GM12878 (cell line): ENCODE data around the gene STK33. TPM values are rescaled to one million over a fixed set of nuclear protein-coding genes. Genes with fewer than 3 reads are reported as not detected.

Source experiments
- ATAC-seq: fragments of 200-7000 bp; cut with Tn5 transposase; 3 replicates; pipeline ENCODE4 v1.9.1; 2020; ENCODE audit warnings: mild to moderate bottlenecking, moderate library complexity
- BruUV-seq: library from RNA; stranded (reverse); fragments of 400-500 nt; replicated peaks from 2 replicates; lab custom pipeline; 2021; lab: Mats Ljungman, UMichigan
- CTCF ChIA-PET: fragments of 300-600 bp; sonication (Branson Sonifier 250); formaldehyde crosslinking; extraction: SDS; loops from one replicate; lab custom pipeline; 2021; ENCODE audit warnings: inconsistent platforms; lab: Yijun Ruan, JAX
- POLR2A ChIA-PET: fragments of 350-600 bp; formaldehyde crosslinking; extraction: SDS; loops from one replicate; lab custom pipeline; 2021; ENCODE audit warnings: inconsistent platforms; lab: Charles Lee
- RAD21 ChIA-PET: fragments of 300-600 bp; sonication (Branson Sonifier 250); formaldehyde crosslinking; loops from one replicate; lab custom pipeline; 2023; ENCODE audit warnings: antibody characterized with exemption; ENCODE audit not compliant: unreplicated experiment; lab: Charles Lee
- SMC1A ChIA-PET: fragments of 300-600 bp; sonication (Branson Sonifier 250); formaldehyde crosslinking; loops from one replicate; lab custom pipeline; 2023; ENCODE audit not compliant: unreplicated experiment, uncharacterized antibody; lab: Charles Lee
- DNase-seq: peaks from one replicate; pipeline ENCODE4 v3.0.0-alpha.2; 2011; ENCODE audit warnings: low read depth, low spot score
- FAIRE-seq: peaks from 3 replicates; lab custom pipeline; 2011; peaks lifted over from hg19 to GRCh38; lab: Jason Lieb, UNC
- H2AFZ ChIP-seq: 2 replicates; pipeline ENCODE4 v1.6.0; 2011; ENCODE audit warnings: low read depth, low read length, control low read depth; ENCODE audit not compliant: control insufficient read depth
- H3K27ac ChIP-seq: 2 replicates; pipeline ENCODE4 v1.5.1; 2011; ENCODE audit warnings: control low read depth; ENCODE audit not compliant: control insufficient read depth, insufficient read depth
- H3K27me3 ChIP-seq, 2 experiments: replicated peaks in 1 of 2; 2 replicates each; pipeline versions ENCODE4 v1.6.0 to v1.6.1; 2011; ENCODE audit warnings: low read length in 1 of 2; ENCODE audit not compliant: control insufficient read depth in 2 of 2, insufficient read depth in 2 of 2
- H3K36me3 ChIP-seq, 2 experiments: 2 replicates each; pipeline ENCODE4 v1.5.1; 2011; ENCODE audit warnings: low read length in 1 of 2; ENCODE audit not compliant: control insufficient read depth in 2 of 2, insufficient read depth in 2 of 2
- H3K4me1 ChIP-seq: 2 replicates; pipeline ENCODE4 v1.6.1; 2011; ENCODE audit warnings: mild to moderate bottlenecking, low read length, moderate library complexity, mixed read lengths; ENCODE audit not compliant: control insufficient read depth, insufficient read depth
- H3K4me2 ChIP-seq: 2 replicates; pipeline ENCODE4 v1.6.0; 2011; ENCODE audit warnings: control low read depth; ENCODE audit not compliant: control insufficient read depth, insufficient read depth
- H3K4me3 ChIP-seq: fragments of 200-600 bp; sonication (generic); 2 replicates; pipeline ENCODE4 v1.5.1; 2016
- H3K79me2 ChIP-seq: 2 replicates; pipeline ENCODE4 v1.6.0; 2011; ENCODE audit warnings: low read length; ENCODE audit not compliant: control insufficient read depth, insufficient read depth
- H3K9ac ChIP-seq: 2 replicates; pipeline ENCODE4 v1.8.0; 2011; ENCODE audit warnings: low read length, control low read depth, mixed read lengths; ENCODE audit not compliant: control insufficient read depth, insufficient read depth
- H3K9me3 ChIP-seq: replicated peaks from 3 replicates; pipeline ENCODE4 v1.5.1; 2011; ENCODE audit warnings: mild to moderate bottlenecking, low read length; ENCODE audit not compliant: control insufficient read depth, insufficient read depth
- H4K20me1 ChIP-seq: 2 replicates; pipeline ENCODE4 v1.6.0; 2011; ENCODE audit not compliant: control insufficient read depth, insufficient read depth
- CBX5 ChIP-seq: sonication (generic); IDR thresholded peaks from 2 replicates; pipeline ENCODE4 v1.6.1; 2016; ENCODE audit warnings: low read depth, moderate library complexity, mild to moderate bottlenecking, inconsistent platforms
- EP300 ChIP-seq, 2 experiments: fragments of 150-350 bp in 1 of 2; IDR thresholded peaks; 2 replicates each; pipeline ENCODE4 v1.6.1; 2011 to 2012; ENCODE audit warnings: low read depth in 2 of 2, low read length in 2 of 2, borderline replicate concordance in 1 of 2, improper control_type of control experiment in 1 of 2, inconsistent platforms in 1 of 2; ENCODE audit not compliant: control insufficient read depth in 1 of 2
- IKZF1 ChIP-seq: fragments of 450-650 bp; conservative IDR thresholded peaks from 2 replicates; pipeline ENCODE4 v1.6.1; 2017; ENCODE audit warnings: antibody characterized with exemption, mild to moderate bottlenecking
- MEF2A ChIP-seq: IDR thresholded peaks from 2 replicates; pipeline ENCODE4 v1.6.1; 2011; ENCODE audit warnings: low read depth, mild to moderate bottlenecking, low read length, moderate library complexity; ENCODE audit not compliant: insufficient read depth
- MYC ChIP-seq: IDR thresholded peaks from 2 replicates; pipeline ENCODE4 v1.6.1; 2011; ENCODE audit warnings: mild to moderate bottlenecking, low read length, moderate library complexity, inconsistent platforms; ENCODE audit not compliant: insufficient read depth, insufficient replicate concordance, insufficient read length, severe bottlenecking
- RAD21 ChIP-seq: IDR thresholded peaks from 2 replicates; pipeline ENCODE4 v1.6.1; 2011; ENCODE audit warnings: mild to moderate bottlenecking, low read depth, low read length, moderate library complexity; ENCODE audit not compliant: insufficient read depth
- RUNX3 ChIP-seq: IDR thresholded peaks from 2 replicates; pipeline ENCODE4 v1.6.1; 2012; ENCODE audit warnings: low read length, inconsistent platforms
- WGBS: methylation state at CpG from one replicate; pipeline ENCODE4 v1.1.6; 2016; ENCODE audit warnings: low lambda C conversion rate; ENCODE audit not compliant: insufficient replicate concordance, insufficient coverage; ENCODE audit errors: missing lambda C conversion rate; 5-methylcytosine and 5-hydroxymethylcytosine counted together
- in situ Hi-C: fragments of 300-500 bp; cut with MboI; formaldehyde crosslinking; loops from 9 replicates; pipeline ENCODE4 v1.14.3; 2018; ENCODE audit warnings: mixed read lengths
- intact Hi-C: fragments of 100-400 bp; cut with micrococcal nuclease; formaldehyde crosslinking; loops from one replicate; pipeline ENCODE4 v1.14.2; 2022; ENCODE audit not compliant: unreplicated experiment
- polyA plus RNA-seq, 11 experiments: library from polyadenylated mRNA; depleted of rRNA in 4 of 11; unstranded in 6 of 11; stranded (reverse) in 5 of 11; fragments of >200 nt; fragmentation: Nextera tagmentation in 4 of 11; fragmentation: Illumina TruSeq in 1 of 11; extraction: Ambion mirVana in 4 of 11; extraction: Trizol in 1 of 11; gene quantifications; 1 replicate in 1 of 11; 2 replicates in 10 of 11; pipeline versions ENCODE4 v1.2.1 to v1.2.3, GENCODE V29; 2011 to 2016; ENCODE audit warnings: inconsistent platforms in 2 of 11, missing spikeins in 2 of 11, low read depth in 1 of 11
- total RNA-seq, 4 experiments: library from RNA; depleted of rRNA in 3 of 4; stranded (reverse); fragments of >200 nt in 3 of 4; fragmentation: Illumina TruSeq in 1 of 4; extraction: Trizol in 1 of 4; gene quantifications; 2 replicates each; pipeline versions ENCODE4 v1.2.1 to v1.2.3, GENCODE V29; 2013 to 2021
- TF ChIP-seq, protein P1 (sequence below), 3 experiments: IDR thresholded peaks in 2 of 3; conservative IDR thresholded peaks in 1 of 3; 2 replicates each; pipeline ENCODE4 v1.5.1; 2011; ENCODE audit warnings: low read depth in 3 of 3, low read length in 3 of 3, mild to moderate bottlenecking in 3 of 3, control low read depth in 2 of 3, moderate library complexity in 2 of 3, inconsistent platforms in 1 of 3, mixed read lengths in 1 of 3; ENCODE audit not compliant: control insufficient read depth in 2 of 3, insufficient read depth in 1 of 3; ENCODE audit errors: extremely low read depth in 1 of 3
- TF ChIP-seq, protein P2 (sequence below): fragments of 450-650 bp; formaldehyde crosslinking; IDR thresholded peaks from 2 replicates; pipeline ENCODE4 v1.5.0; 2022; ENCODE audit warnings: mild to moderate bottlenecking, missing genetic modification characterization

The STK33 gene
- total and polyA plus RNA-seq, 10 of the 15 experiments (the other 5 are each of a cell fraction or from before 2014, with no cell fraction given), result 5.2 to 27.3 (median 18.3) TPM

DNA sequence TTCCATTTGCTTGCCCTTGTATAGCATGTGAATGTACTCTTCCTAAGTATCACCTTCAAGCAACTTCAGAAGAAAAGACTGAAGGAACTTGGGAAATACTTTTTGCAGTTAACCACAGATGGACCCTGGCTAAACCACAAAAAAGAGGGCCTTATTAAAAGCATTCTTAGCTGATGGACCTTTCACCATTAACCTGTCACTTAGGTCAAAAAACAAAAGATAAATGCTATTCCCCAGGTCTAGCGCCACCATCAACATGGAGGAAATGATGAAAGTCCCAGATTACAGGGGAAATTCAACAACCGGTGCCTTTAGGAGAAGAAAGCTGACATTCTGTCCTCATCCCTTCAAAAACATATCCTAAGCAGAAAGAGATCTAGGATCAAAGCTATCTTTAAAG, 29.5 kb downstream of the STK33 start:
- RAD21 ChIA-PET, result interaction anchor here (1.1 to 1.6 kb wide), 5 partner anchors 26 to 33 kb away, joined by 4 to 6 read pairs (median 4); no protein-coding TSS in a partner anchor

More for the DNA sequence above, 29.5 kb downstream of the STK33 start:
- ATAC-seq (no peak), FAIRE-seq (no peak), DNase-seq (no peak)
- H2AFZ ChIP-seq, result peak overlapping the region; percentile 59
- H3K4me1 ChIP-seq, result peaks cover 5% of the 10 kb centered on the region; the same call in 1 of the 2 replicates
- ChIA-PET POLR2A (no interaction called here), SMC1A (interaction anchor here (1.1 to 6.9 kb wide), 7 partner anchors 12 to 337 kb away, joined by 3 to 46 read pairs (median 20); no protein-coding TSS in a partner anchor), CTCF (interaction anchor here (1.0 to 8.6 kb wide), 10 partner anchors 10 to 370 kb away, joined by 3 to 68 read pairs (median 52); partner anchors contain the start of gene LMO1)
- BruUV-seq, result no TSS peak
- H3K79me2 ChIP-seq, result no peaks in the 10 kb centered on the region; the same call in 1 of the 2 replicates
- no peaks in the 10 kb centered on the region; the same call in 2 of the 3 replicates for H3K9me3 ChIP-seq
- intact Hi-C loops (no loop called here), in situ Hi-C loops (no loop called here)
- peak overlapping the region; percentile 5; the same call in 1 of the 2 replicates for H3K4me2 ChIP-seq
- H3K27ac ChIP-seq, result no peak overlapping the region
- no peak overlapping the region for H3K9ac ChIP-seq
- H3K27me3 ChIP-seq, result no peaks in the 10 kb centered on the region
- WGBS, result 77% methylated on average over 2 of the region's 2 CpGs
- no peaks in the 10 kb centered on the region for H3K36me3 ChIP-seq
- no peak overlapping the region for H3K4me3 ChIP-seq
- TF ChIP-seq CBX5 (no peak), RUNX3 (peak; percentile 33; the same call in 1 of the 2 replicates), RAD21 (0 out of 2 replicates have a peak, but pooled peaks have one; percentile 10), MYC (no peak), IKZF1 (0 out of 2 replicates have a peak, but pooled peaks have one; percentile 12), EP300 (IDR thresholded peaks at IDR 0.05; ENCODE audit: borderline replicate concordance in 1 of 2, control insufficient read depth in 1 of 2, low read depth in 2 of 2, low read length in 2 of 2) (no peak), MEF2A (no peak)
- TF ChIP-seq, protein P1, sequence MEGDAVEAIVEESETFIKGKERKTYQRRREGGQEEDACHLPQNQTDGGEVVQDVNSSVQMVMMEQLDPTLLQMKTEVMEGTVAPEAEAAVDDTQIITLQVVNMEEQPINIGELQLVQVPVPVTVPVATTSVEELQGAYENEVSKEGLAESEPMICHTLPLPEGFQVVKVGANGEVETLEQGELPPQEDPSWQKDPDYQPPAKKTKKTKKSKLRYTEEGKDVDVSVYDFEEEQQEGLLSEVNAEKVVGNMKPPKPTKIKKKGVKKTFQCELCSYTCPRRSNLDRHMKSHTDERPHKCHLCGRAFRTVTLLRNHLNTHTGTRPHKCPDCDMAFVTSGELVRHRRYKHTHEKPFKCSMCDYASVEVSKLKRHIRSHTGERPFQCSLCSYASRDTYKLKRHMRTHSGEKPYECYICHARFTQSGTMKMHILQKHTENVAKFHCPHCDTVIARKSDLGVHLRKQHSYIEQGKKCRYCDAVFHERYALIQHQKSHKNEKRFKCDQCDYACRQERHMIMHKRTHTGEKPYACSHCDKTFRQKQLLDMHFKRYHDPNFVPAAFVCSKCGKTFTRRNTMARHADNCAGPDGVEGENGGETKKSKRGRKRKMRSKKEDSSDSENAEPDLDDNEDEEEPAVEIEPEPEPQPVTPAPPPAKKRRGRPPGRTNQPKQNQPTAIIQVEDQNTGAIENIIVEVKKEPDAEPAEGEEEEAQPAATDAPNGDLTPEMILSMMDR (IDR thresholded peaks at IDR 0.05 in 2 of 3, conservative IDR thresholded peaks at IDR 0.05 in 1 of 3; ENCODE audit: control insufficient read depth in 2 of 3, extremely low read depth in 1 of 3, insufficient read depth in 1 of 3, low read depth in 3 of 3, low read length in 3 of 3), result peak in 1 of 3 experiments; percentile 12; a peak in 1 of 6 replicates
- TF ChIP-seq, protein P2, sequence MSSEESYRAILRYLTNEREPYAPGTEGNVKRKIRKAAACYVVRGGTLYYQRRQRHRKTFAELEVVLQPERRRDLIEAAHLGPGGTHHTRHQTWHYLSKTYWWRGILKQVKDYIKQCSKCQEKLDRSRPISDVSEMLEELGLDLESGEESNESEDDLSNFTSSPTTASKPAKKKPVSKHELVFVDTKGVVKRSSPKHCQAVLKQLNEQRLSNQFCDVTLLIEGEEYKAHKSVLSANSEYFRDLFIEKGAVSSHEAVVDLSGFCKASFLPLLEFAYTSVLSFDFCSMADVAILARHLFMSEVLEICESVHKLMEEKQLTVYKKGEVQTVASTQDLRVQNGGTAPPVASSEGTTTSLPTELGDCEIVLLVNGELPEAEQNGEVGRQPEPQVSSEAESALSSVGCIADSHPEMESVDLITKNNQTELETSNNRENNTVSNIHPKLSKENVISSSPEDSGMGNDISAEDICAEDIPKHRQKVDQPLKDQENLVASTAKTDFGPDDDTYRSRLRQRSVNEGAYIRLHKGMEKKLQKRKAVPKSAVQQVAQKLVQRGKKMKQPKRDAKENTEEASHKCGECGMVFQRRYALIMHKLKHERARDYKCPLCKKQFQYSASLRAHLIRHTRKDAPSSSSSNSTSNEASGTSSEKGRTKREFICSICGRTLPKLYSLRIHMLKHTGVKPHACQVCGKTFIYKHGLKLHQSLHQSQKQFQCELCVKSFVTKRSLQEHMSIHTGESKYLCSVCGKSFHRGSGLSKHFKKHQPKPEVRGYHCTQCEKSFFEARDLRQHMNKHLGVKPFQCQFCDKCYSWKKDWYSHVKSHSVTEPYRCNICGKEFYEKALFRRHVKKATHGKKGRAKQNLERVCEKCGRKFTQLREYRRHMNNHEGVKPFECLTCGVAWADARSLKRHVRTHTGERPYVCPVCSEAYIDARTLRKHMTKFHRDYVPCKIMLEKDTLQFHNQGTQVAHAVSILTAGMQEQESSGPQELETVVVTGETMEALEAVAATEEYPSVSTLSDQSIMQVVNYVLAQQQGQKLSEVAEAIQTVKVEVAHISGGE (CRISPR knock-in tag), result no peak
- H4K20me1 ChIP-seq, result no peaks in the 10 kb centered on the region
